CD8-positive, alpha-beta memory T cell (primary cell): ENCODE results near the gene BBX. TPM values are rescaled to one million over a fixed set of nuclear protein-coding genes. Genes with fewer than 3 reads are reported as not detected.

Experiments
- CTCF ChIA-PET: fragments of 350-600 bp; sonication (Branson Sonifier 250); formaldehyde crosslinking; loops from one replicate; lab custom pipeline; 2021; ENCODE audit warnings: antibody characterized with exemption; lab: Charles Lee
- POLR2A ChIA-PET: fragments of 350-600 bp; sonication (Branson Sonifier 250); formaldehyde crosslinking; loops from one replicate; lab custom pipeline; 2021; ENCODE audit warnings: antibody characterized with exemption; lab: Charles Lee
- DNase-seq, 5 donors: peaks; one replicate each; pipeline versions ENCODE4 v3.0.0 to v3.0.0-alpha.2; 2020 to 2022; ENCODE audit warnings: mixed read lengths in 1 of 5
- H3K27ac ChIP-seq: one replicate; pipeline ENCODE4 v1.7.0; 2013; ENCODE audit warnings: low read depth, mild to moderate bottlenecking, low read length, moderate library complexity
- H3K27me3 ChIP-seq: 2 replicates; pipeline ENCODE4 v1.7.0; 2013; ENCODE audit warnings: low read length, mild to moderate bottlenecking; ENCODE audit not compliant: insufficient read depth, poor library complexity, severe bottlenecking
- H3K36me3 ChIP-seq: 2 replicates; pipeline ENCODE4 v1.7.0; 2013; ENCODE audit warnings: mild to moderate bottlenecking, low read length, moderate library complexity; ENCODE audit not compliant: insufficient read depth
- H3K4me1 ChIP-seq: 2 replicates; pipeline ENCODE4 v1.7.0; 2013; ENCODE audit warnings: mild to moderate bottlenecking, low read length, moderate library complexity; ENCODE audit not compliant: insufficient read depth
- H3K4me3 ChIP-seq: 2 replicates; pipeline ENCODE4 v1.7.0; 2013; ENCODE audit warnings: mild to moderate bottlenecking, low read length
- H3K9me3 ChIP-seq: 2 replicates; pipeline ENCODE4 v1.7.0; 2013; ENCODE audit warnings: mild to moderate bottlenecking, low read length
- H3K27ac Mint-ChIP-seq, 8 donors: one replicate each; pipeline ENCODE4 v1.8.0; 2020 to 2021; ENCODE audit warnings: mixed read lengths in 8 of 8, mild to moderate bottlenecking in 6 of 8, inconsistent platforms in 3 of 8, moderate library complexity in 3 of 8
- H3K27me3 Mint-ChIP-seq, 2 donors: one replicate each; pipeline ENCODE4 v1.8.0; 2020 to 2021; ENCODE audit warnings: mixed read lengths in 2 of 2, mild to moderate bottlenecking in 1 of 2, moderate library complexity in 1 of 2
- H3K36me3 Mint-ChIP-seq, 3 donors: one replicate each; pipeline ENCODE4 v1.8.0; 2020 to 2021; ENCODE audit warnings: mixed read lengths in 3 of 3, inconsistent platforms in 1 of 3, mild to moderate bottlenecking in 1 of 3
- H3K4me1 Mint-ChIP-seq, 3 donors: one replicate each; pipeline ENCODE4 v1.8.0; 2020 to 2021; ENCODE audit warnings: mixed read lengths in 3 of 3, inconsistent platforms in 1 of 3, mild to moderate bottlenecking in 1 of 3
- H3K4me3 Mint-ChIP-seq, 7 donors: one replicate each; pipeline ENCODE4 v1.8.0; 2020 to 2021; ENCODE audit warnings: mixed read lengths in 7 of 7, mild to moderate bottlenecking in 6 of 7, moderate library complexity in 4 of 7, inconsistent platforms in 2 of 7
- H3K9me3 Mint-ChIP-seq, 5 donors: one replicate each; pipeline ENCODE4 v1.8.0; 2020 to 2022; ENCODE audit warnings: mixed read lengths in 5 of 5, mild to moderate bottlenecking in 3 of 5, moderate library complexity in 2 of 5, inconsistent platforms in 1 of 5
- polyA plus RNA-seq: library from polyadenylated mRNA; unstranded; fragments of 300-500 nt; fragmentation: Illumina TruSeq; gene quantifications from one replicate; pipeline ENCODE4 v1.2.3, GENCODE V29; 2021
- total RNA-seq, 2 experiments: library from RNA; stranded (reverse); gene quantifications; one replicate each; pipeline ENCODE4 v1.2.3, GENCODE V29; 2021

The BBX gene
- total and polyA plus RNA-seq, 3 experiments from 2014 or later: 44.5 to 126 (median 54.0) TPM

GRCh38 chr3:107810171-107811071 is 287.7 kb downstream of the BBX start:
- CTCF ChIA-PET: interaction anchor here (1.1 kb wide), 1 partner anchor 667 kb away, joined by 3 read pairs; no protein-coding TSS in a partner anchor
- H3K9me3 Mint-ChIP-seq: no peaks in the 10 kb centered on the region
- peak overlapping the region in 3 of 8 donors; percentile 13 to 43 (median 30) for H3K27ac Mint-ChIP-seq

GRCh38 chr3:107813026-107813425 is 290.3 kb downstream of the BBX start:
- no peak overlapping the region for H3K4me3 Mint-ChIP-seq
- peaks cover 11 to 23% (median 12%) of the 10 kb centered on the region in 3 donors for H3K4me1 Mint-ChIP-seq
- H3K27ac ChIP-seq: no peak overlapping the region
- H3K9me3 Mint-ChIP-seq: no peaks in the 10 kb centered on the region
- H3K4me1 ChIP-seq: no peaks in the 10 kb centered on the region
- no peaks in the 10 kb centered on the region for H3K9me3 ChIP-seq
- H3K27me3 Mint-ChIP-seq: no peaks in the 10 kb centered on the region
- H3K27me3 ChIP-seq: no peaks in the 10 kb centered on the region
- DNase-seq: no peak
- peaks cover 7% of the 10 kb centered on the region for H3K36me3 ChIP-seq
- ChIA-PET POLR2A (no interaction called here), CTCF (no interaction called here)
- H3K36me3 Mint-ChIP-seq: peaks cover 0 to 20% (median 2%) of the 10 kb centered on the region in 3 donors
- peak overlapping the region in 4 of 8 donors; percentile 2 to 49 (median 12) for H3K27ac Mint-ChIP-seq
- no peak overlapping the region for H3K4me3 ChIP-seq

More at GRCh38 chr3:107810171-107811071, 287.7 kb downstream of the BBX start:
- H3K27ac ChIP-seq: no peak overlapping the region
- peaks cover 11 to 23% (median 12%) of the 10 kb centered on the region in 3 donors for H3K4me1 Mint-ChIP-seq
- H3K4me3 ChIP-seq: no peak overlapping the region
- no peak for DNase-seq
- H3K4me3 Mint-ChIP-seq: peak overlapping the region in 2 of 7 donors; percentile 24 to 40
- peaks cover 2 to 45% (median 5%) of the 10 kb centered on the region in 3 donors for H3K36me3 Mint-ChIP-seq
- peaks cover 19% of the 10 kb centered on the region for H3K36me3 ChIP-seq
- H3K4me1 ChIP-seq: no peaks in the 10 kb centered on the region
- no peaks in the 10 kb centered on the region for H3K27me3 Mint-ChIP-seq
- POLR2A ChIA-PET: no interaction called here
- H3K27me3 ChIP-seq: no peaks in the 10 kb centered on the region
- H3K9me3 ChIP-seq: no peaks in the 10 kb centered on the region

GRCh38 chr3:107816107-107816506 is 293.3 kb downstream of the BBX start:
- Histone ChIP-seq H3K27ac (no peak overlapping the region), H3K27me3 (no peaks in the 10 kb centered on the region), H3K36me3 (no peaks in the 10 kb centered on the region), H3K4me1 (no peaks in the 10 kb centered on the region), H3K4me3 (no peak overlapping the region), H3K9me3 (no peaks in the 10 kb centered on the region)
- no peak for DNase-seq
- Mint-ChIP-seq H3K4me3 (no peak overlapping the region), H3K9me3 (no peaks in the 10 kb centered on the region), H3K27ac (no peak overlapping the region), H3K27me3 (peaks cover 10 to 14% of the 10 kb centered on the region in 2 donors), H3K4me1 (no peaks in the 10 kb centered on the region), H3K36me3 (peaks cover 0 to 1% (median 0%) of the 10 kb centered on the region in 3 donors)
- POLR2A ChIA-PET: no interaction called here
- CTCF ChIA-PET: no interaction called here

GRCh38 chr3:107817076-107817475 is 294.3 kb downstream of the BBX start:
- no peaks in the 10 kb centered on the region for H3K4me1 ChIP-seq
- H3K36me3 ChIP-seq: no peaks in the 10 kb centered on the region
- Mint-ChIP-seq H3K4me1 (no peaks in the 10 kb centered on the region), H3K4me3 (no peak overlapping the region), H3K9me3 (no peaks in the 10 kb centered on the region), H3K36me3 (no peaks in the 10 kb centered on the region), H3K27ac (peak overlapping the region in 1 of 8 donors; percentile 54), H3K27me3 (peaks cover 10 to 22% of the 10 kb centered on the region in 2 donors)
- H3K9me3 ChIP-seq: no peaks in the 10 kb centered on the region
- H3K27me3 ChIP-seq: no peaks in the 10 kb centered on the region
- ChIA-PET CTCF (no interaction called here), POLR2A (no interaction called here)
- H3K4me3 ChIP-seq: no peak overlapping the region
- DNase-seq: no peak
- H3K27ac ChIP-seq: no peak overlapping the region

- Mint-ChIP-seq H3K27me3 (peaks cover 14 to 30% of the 10 kb centered on the region in 2 donors), H3K9me3 (no peaks in the 10 kb centered on the region), H3K27ac (no peak overlapping the region), H3K4me1 (no peaks in the 10 kb centered on the region), H3K36me3 (no peaks in the 10 kb centered on the region), H3K4me3 (no peak overlapping the region)
- H3K9me3 ChIP-seq: no peaks in the 10 kb centered on the region
- H3K4me3 ChIP-seq: no peak overlapping the region
- no peak overlapping the region for H3K27ac ChIP-seq
- H3K36me3 ChIP-seq: no peaks in the 10 kb centered on the region
- POLR2A ChIA-PET: no interaction called here
- CTCF ChIA-PET: interaction anchor here (1.3 kb wide), 1 partner anchor 141 kb away, joined by 3 read pairs; no protein-coding TSS in a partner anchor
- no peak for DNase-seq
- no peaks in the 10 kb centered on the region for H3K4me1 ChIP-seq
- no peaks in the 10 kb centered on the region for H3K27me3 ChIP-seq
These were observed 295.3 kb downstream of the BBX start for GRCh38 chr3:107818025-107818424.

GRCh38 chr3:107819656-107820055 is 296.9 kb downstream of the BBX start:
- ChIA-PET POLR2A (no interaction called here), CTCF (no interaction called here)
- Histone ChIP-seq H3K36me3 (no peaks in the 10 kb centered on the region), H3K4me3 (no peak overlapping the region), H3K27ac (no peak overlapping the region), H3K4me1 (no peaks in the 10 kb centered on the region), H3K9me3 (no peaks in the 10 kb centered on the region), H3K27me3 (no peaks in the 10 kb centered on the region)
- Mint-ChIP-seq H3K27me3 (peaks cover 14 to 31% of the 10 kb centered on the region in 2 donors), H3K4me3 (no peak overlapping the region), H3K36me3 (no peaks in the 10 kb centered on the region), H3K27ac (no peak overlapping the region), H3K4me1 (no peaks in the 10 kb centered on the region), H3K9me3 (no peaks in the 10 kb centered on the region)
- no peak for DNase-seq

GRCh38 chr3:107822308-107822707 is 299.5 kb downstream of the BBX start:
- no peaks in the 10 kb centered on the region for H3K27me3 ChIP-seq
- no peaks in the 10 kb centered on the region for H3K36me3 Mint-ChIP-seq
- ChIA-PET CTCF (no interaction called here), POLR2A (no interaction called here)
- no peak overlapping the region for H3K27ac Mint-ChIP-seq
- H3K4me3 ChIP-seq: no peak overlapping the region
- no peaks in the 10 kb centered on the region for H3K9me3 Mint-ChIP-seq
- no peaks in the 10 kb centered on the region for H3K9me3 ChIP-seq
- no peak overlapping the region for H3K4me3 Mint-ChIP-seq
- no peak for DNase-seq
- no peaks in the 10 kb centered on the region for H3K36me3 ChIP-seq
- H3K4me1 Mint-ChIP-seq: no peaks in the 10 kb centered on the region
- H3K4me1 ChIP-seq: no peaks in the 10 kb centered on the region
- peaks cover 14 to 31% of the 10 kb centered on the region in 2 donors for H3K27me3 Mint-ChIP-seq
- H3K27ac ChIP-seq: no peak overlapping the region

- Mint-ChIP-seq H3K27me3 (peaks cover 8 to 25% of the 10 kb centered on the region in 2 donors), H3K36me3 (no peaks in the 10 kb centered on the region), H3K27ac (no peak overlapping the region), H3K4me3 (no peak overlapping the region), H3K9me3 (no peaks in the 10 kb centered on the region), H3K4me1 (no peaks in the 10 kb centered on the region)
- H3K4me1 ChIP-seq: no peaks in the 10 kb centered on the region
- no peaks in the 10 kb centered on the region for H3K27me3 ChIP-seq
- H3K36me3 ChIP-seq: no peaks in the 10 kb centered on the region
- POLR2A ChIA-PET: no interaction called here
- no peak for DNase-seq
- no peak overlapping the region for H3K27ac ChIP-seq
- H3K4me3 ChIP-seq: no peak overlapping the region
- CTCF ChIA-PET: no interaction called here
- H3K9me3 ChIP-seq: no peaks in the 10 kb centered on the region
These were observed 302.1 kb downstream of the BBX start for GRCh38 chr3:107824822-107825371.
